ENCODE results near the gene EPB41L3. TPM values are rescaled to one million over a fixed set of nuclear protein-coding genes. Genes with fewer than 3 reads are reported as not detected.
"Not testable (repeated sequence)": the region's sequence is repeated elsewhere in the genome, so short reads cannot be mapped to it uniquely, and the experiment has no call there.

EPB41L3 gene
- total RNA-seq, 2 donors from 2014 or later, result 1.9 to 15.3 TPM

DNA sequence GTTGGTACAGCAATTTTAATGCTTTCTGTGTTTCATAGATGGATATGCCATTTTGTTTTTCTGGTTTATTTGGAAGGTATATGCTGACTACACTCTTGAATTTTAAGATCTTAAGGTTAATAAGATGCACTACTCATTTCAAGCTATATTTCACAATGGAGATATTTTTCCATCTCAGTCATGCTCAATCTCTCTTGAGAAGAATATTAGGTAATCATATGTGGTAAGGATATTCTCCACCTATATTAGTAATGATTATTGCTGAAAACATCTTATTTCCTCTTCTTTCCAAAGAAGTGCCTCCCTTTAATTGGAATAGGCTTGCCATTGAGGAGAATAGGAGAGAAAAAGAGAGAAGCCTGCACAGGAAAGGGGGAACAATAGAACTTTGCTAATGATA is 40.1 kb downstream of the EPB41L3 start:
- no peak overlapping the region for H3K4me3 Mint-ChIP-seq
- no peak overlapping the region for H3K27ac Mint-ChIP-seq
- H3K27me3 Mint-ChIP-seq, result peaks cover 27% of the 10 kb centered on the region
- H3K36me3 Mint-ChIP-seq (ENCODE audit: low read depth), result no peaks in the 10 kb centered on the region
- peaks cover 5% of the 10 kb centered on the region for H3K4me1 Mint-ChIP-seq
- H3K9me3 ChIP-seq (ENCODE audit: control insufficient read depth, low read length, poor library complexity, severe bottlenecking), result no peaks in the 10 kb centered on the region
- ATAC-seq (no peak), DNase-seq (no peak)

DNA sequence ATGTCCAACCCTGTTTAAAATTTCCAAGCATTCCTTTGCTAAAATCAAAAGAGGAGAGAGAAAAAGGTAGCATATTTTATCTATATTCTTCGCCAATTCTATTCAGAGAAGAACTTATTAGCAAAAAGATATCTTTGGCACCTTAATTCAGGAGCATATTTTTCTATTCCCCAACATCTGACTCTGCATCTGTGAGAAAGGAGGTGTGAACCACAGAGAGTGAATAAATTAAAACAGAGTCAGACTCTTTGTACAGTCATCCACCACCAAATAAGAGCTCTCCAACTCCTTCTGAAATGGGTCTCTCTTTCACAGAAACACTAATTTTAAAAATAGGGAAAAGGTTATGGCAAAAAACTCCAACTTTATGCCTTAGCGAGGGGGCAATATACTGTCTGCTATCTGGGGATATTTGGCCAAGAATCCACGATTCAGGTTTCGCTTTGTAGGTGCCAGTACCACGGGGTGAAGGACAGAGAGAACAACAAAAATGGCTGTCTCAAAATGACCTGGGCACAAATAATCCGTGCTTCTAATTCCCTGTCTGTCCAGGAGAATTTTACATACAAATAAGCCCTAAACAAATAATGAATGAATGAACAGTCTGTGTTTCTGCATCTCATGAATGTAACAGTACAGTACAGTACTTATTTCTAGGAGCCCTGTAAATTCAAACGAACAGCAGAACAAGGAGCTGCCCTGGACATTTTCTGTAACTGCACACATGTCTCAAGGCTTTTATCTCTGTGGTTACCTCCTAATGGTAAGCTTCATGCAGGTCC is 43.4 kb downstream of the EPB41L3 start:
- ATAC-seq (no peak), DNase-seq (no peak)
- no peaks in the 10 kb centered on the region for H3K9me3 ChIP-seq (ENCODE audit: control insufficient read depth, low read length, poor library complexity, severe bottlenecking)
- no peak overlapping the region for H3K4me3 Mint-ChIP-seq
- peaks cover 5% of the 10 kb centered on the region for H3K4me1 Mint-ChIP-seq
- H3K36me3 Mint-ChIP-seq (ENCODE audit: low read depth), result no peaks in the 10 kb centered on the region
- H3K27ac Mint-ChIP-seq, result no peak overlapping the region
- peaks cover 27% of the 10 kb centered on the region for H3K27me3 Mint-ChIP-seq

DNA sequence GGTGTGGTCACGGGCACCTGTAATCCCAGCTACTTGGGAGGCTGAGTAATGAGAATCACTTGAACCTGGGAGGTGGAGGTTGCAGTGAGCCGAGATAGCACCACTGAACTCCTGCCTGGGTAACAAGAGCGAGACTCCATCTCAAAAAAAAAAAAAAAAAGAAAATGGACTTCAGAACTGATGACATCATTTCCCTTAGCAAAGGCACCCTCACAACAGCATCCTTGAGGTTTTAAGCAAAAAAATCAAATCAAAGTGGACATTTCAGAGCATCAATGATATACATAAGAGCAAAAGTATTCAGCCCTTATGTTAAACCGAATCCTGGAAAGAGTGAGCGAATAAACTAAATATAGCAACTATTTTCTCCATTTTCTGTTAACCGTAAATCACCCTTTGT is 45.3 kb downstream of the EPB41L3 start:
- peaks cover 27% of the 10 kb centered on the region for H3K27me3 Mint-ChIP-seq
- no peaks in the 10 kb centered on the region for H3K9me3 ChIP-seq (ENCODE audit: control insufficient read depth, low read length, poor library complexity, severe bottlenecking)
- no peak for DNase-seq
- no peak overlapping the region for H3K4me3 Mint-ChIP-seq
- no peak overlapping the region for H3K27ac Mint-ChIP-seq
- no peaks in the 10 kb centered on the region for H3K4me1 Mint-ChIP-seq
- H3K36me3 Mint-ChIP-seq (ENCODE audit: low read depth), result peaks cover 3% of the 10 kb centered on the region
- ATAC-seq, result no peak

DNA sequence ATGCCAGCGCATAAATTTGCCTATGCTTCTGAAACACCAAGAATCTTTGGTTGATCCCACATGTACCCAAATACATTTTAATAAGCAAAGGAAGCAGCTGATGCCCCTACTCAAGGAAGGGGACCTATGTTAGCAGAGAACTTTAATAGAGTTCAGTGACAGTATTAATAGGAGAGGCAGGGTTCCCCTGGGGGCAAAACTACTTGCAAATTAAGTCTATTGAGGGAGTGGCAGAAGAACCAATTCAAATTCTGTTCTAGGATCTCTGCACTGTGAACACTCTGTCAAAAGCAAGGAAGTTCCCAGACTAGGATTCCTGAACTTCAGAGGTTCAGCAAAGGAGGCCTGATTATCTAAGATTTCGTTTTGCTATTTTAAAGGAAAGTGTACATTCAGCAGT is 47.5 kb downstream of the EPB41L3 start:
- Mint-ChIP-seq H3K4me1 (no peaks in the 10 kb centered on the region), H3K27ac (no peak overlapping the region), H3K4me3 (no peak overlapping the region), H3K36me3 (ENCODE audit: low read depth) (peaks cover 3% of the 10 kb centered on the region), H3K27me3 (peaks cover 30% of the 10 kb centered on the region)
- H3K9me3 ChIP-seq (ENCODE audit: control insufficient read depth, low read length, poor library complexity, severe bottlenecking), result no peaks in the 10 kb centered on the region
- no peak for ATAC-seq
- no peak for DNase-seq

DNA sequence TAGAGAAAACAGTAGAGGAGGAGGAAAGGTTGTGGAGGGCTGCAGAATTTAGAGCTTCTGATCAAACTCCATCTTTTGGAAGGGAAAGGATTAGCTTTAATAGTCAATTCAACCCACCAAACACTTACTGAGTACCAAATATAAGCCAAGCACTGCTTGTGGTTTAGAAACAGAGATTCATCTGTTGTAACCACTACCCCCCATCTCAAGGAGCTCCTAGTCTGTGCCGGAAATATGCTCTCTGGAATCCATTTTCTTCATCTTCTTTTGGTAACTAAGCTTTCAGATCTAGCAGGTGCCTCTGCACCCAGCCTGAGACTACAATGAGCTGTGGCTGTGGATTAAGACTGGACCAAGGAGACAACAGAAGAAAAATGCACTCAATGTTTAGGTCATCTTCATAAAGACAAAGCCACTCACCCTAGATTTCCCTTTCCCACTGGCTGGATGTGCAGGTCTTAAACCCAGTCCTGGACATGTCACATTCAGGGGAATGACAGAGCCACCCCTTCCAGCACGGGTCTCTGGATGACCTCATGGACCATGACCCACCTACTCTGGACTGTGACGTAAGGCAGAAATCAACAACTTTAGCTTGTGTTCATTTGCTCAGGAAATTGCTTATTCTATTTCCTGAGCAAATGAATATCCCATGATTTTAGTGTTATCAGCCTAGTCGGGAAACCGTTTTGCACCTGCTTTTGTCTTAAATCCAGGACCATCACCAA is 52.9 kb downstream of the EPB41L3 start:
- H3K4me1 Mint-ChIP-seq, result no peaks in the 10 kb centered on the region
- ATAC-seq, result no peak

DNA sequence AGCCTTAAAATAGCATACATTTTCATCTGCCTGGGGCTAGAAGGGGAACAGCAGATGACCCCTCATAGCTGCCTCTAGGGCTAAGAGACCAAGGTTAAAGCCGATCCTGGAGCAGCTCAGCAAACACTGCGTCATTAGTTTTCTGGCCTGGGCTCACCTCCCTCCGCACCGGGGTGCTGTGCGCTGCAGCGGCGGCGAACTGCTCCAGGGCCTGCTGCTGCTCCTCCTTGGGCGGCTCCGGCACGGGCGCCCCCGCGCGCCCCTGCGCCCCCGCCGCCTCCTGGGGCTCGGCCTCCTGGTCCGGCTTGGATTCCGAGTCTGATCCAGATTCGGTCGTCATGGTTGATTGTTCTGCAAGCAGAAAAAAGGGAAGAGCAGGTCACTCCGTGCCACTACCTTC is 55.0 kb downstream of the EPB41L3 start:
- ATAC-seq (no peak), DNase-seq (no peak)
- peaks cover 16% of the 10 kb centered on the region for H3K27me3 Mint-ChIP-seq
- no peak overlapping the region for H3K4me3 Mint-ChIP-seq
- H3K27ac Mint-ChIP-seq, result no peak overlapping the region
- peaks cover 5% of the 10 kb centered on the region for H3K36me3 Mint-ChIP-seq (ENCODE audit: low read depth)
- no peaks in the 10 kb centered on the region for H3K9me3 ChIP-seq (ENCODE audit: control insufficient read depth, low read length, poor library complexity, severe bottlenecking)
- H3K4me1 Mint-ChIP-seq, result no peaks in the 10 kb centered on the region

More for the DNA sequence above, 52.9 kb downstream of the EPB41L3 start:
- H3K4me3 Mint-ChIP-seq, result no peak overlapping the region
- H3K27ac Mint-ChIP-seq, result no peak overlapping the region
- peaks cover 19% of the 10 kb centered on the region for H3K27me3 Mint-ChIP-seq
- DNase-seq, result no peak
- H3K9me3 ChIP-seq (ENCODE audit: control insufficient read depth, low read length, poor library complexity, severe bottlenecking), result no peaks in the 10 kb centered on the region
- peaks cover 3% of the 10 kb centered on the region for H3K36me3 Mint-ChIP-seq (ENCODE audit: low read depth)

DNA sequence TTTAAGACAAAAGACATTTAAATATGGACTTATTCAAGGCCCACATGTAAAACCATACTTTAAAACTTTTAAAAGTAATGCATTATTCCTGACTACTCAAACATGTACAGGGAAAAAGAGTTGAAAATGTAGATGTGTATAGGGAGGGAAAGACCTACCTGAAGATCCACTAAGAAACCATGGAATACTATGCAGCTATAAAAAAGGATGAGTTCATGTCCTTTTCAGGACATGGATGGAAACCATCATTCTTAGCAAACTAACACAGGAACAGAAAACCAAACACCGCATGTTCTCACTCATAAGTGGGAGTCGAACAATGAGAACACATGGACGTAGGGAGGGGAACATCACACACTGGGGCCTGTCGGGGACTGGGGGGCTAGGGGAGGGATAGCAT is 55.8 kb downstream of the EPB41L3 start:
- not testable (repeated sequence) for H3K4me3 Mint-ChIP-seq; H3K9me3 ChIP-seq (ENCODE audit: control insufficient read depth, low read length, poor library complexity, severe bottlenecking); H3K27ac Mint-ChIP-seq; H3K36me3 Mint-ChIP-seq (ENCODE audit: low read depth); DNase-seq; ATAC-seq; H3K4me1 Mint-ChIP-seq
- peaks cover 11% of the 10 kb centered on the region for H3K27me3 Mint-ChIP-seq

DNA sequence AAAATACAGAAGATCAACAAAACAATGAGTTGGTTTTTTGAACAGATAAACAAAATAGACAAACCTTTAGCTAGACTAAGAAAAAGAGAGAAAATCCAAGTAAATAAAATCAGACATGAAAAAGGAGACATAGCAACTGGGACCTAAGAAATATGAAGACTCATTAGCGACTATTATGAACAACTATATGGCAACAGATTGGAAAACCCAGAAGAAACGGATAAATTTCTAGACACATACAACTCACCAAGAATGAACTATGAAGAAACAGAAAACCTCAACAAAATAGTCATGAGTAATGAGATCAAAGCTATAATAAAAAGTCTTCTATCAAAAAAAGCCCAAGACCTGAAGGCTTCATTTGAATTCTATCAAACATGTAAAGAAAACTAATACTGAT is 59.3 kb downstream of the EPB41L3 start:
- Mint-ChIP-seq H3K4me3 (no peak overlapping the region), H3K27me3 (no peaks in the 10 kb centered on the region), H3K4me1 (no peaks in the 10 kb centered on the region), H3K27ac (no peak overlapping the region), H3K36me3 (ENCODE audit: low read depth) (peaks cover 6% of the 10 kb centered on the region)
- no peaks in the 10 kb centered on the region for H3K9me3 ChIP-seq (ENCODE audit: control insufficient read depth, low read length, poor library complexity, severe bottlenecking)
- DNase-seq (no peak), ATAC-seq (no peak)

DNA sequence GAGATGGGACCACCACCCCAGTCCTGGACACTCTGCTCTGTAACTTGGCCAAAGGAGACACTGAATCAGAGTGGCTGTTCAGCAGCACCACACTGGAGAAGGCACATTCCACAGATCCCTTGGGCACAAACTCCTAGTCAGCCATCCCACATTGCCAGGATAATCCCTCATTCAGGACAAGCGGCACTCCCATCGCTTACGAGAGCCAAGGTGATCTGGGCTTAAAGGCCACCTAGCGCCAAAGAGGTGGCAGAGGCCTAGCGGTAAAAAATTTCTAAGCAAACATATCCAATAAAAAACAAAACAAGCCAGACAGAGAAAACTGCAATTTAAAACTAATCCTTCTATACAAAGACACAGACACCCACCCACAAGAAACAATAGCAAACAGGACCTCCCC is 62.2 kb downstream of the EPB41L3 start:
- H3K4me1 Mint-ChIP-seq, result no peaks in the 10 kb centered on the region
- H3K9me3 ChIP-seq (ENCODE audit: control insufficient read depth, low read length, poor library complexity, severe bottlenecking), result no peaks in the 10 kb centered on the region
- H3K36me3 Mint-ChIP-seq (ENCODE audit: low read depth), result peaks cover 6% of the 10 kb centered on the region
- H3K27ac Mint-ChIP-seq, result no peak overlapping the region
- DNase-seq (no peak), ATAC-seq (no peak)
- H3K4me3 Mint-ChIP-seq, result no peak overlapping the region
- peaks cover 6% of the 10 kb centered on the region for H3K27me3 Mint-ChIP-seq

DNA sequence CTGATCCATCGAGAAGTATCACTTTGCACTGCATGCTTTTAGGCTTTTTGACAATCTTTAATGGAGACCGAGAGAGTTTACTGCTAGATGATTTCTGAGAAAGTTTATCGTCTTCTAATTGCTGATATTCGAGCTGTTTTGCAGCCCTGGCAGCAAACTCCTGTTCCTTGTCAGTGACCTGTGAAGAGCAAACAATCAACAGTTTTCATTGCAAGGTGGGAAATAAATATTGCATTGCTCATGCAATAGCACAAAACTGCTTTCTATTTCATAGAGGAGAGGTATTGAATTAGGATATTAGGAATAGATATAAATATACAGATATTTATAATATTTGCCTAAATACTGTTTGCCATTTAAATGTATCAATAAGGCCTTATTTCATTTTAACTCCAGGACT is 65.5 kb downstream of the EPB41L3 start:
- H3K36me3 Mint-ChIP-seq (ENCODE audit: low read depth), result peaks cover 4% of the 10 kb centered on the region
- no peak overlapping the region for H3K27ac Mint-ChIP-seq
- no peak overlapping the region for H3K4me3 Mint-ChIP-seq
- DNase-seq (no peak), ATAC-seq (no peak)
- no peaks in the 10 kb centered on the region for H3K4me1 Mint-ChIP-seq
- no peaks in the 10 kb centered on the region for H3K9me3 ChIP-seq (ENCODE audit: control insufficient read depth, low read length, poor library complexity, severe bottlenecking)
- peaks cover 29% of the 10 kb centered on the region for H3K27me3 Mint-ChIP-seq

DNA sequence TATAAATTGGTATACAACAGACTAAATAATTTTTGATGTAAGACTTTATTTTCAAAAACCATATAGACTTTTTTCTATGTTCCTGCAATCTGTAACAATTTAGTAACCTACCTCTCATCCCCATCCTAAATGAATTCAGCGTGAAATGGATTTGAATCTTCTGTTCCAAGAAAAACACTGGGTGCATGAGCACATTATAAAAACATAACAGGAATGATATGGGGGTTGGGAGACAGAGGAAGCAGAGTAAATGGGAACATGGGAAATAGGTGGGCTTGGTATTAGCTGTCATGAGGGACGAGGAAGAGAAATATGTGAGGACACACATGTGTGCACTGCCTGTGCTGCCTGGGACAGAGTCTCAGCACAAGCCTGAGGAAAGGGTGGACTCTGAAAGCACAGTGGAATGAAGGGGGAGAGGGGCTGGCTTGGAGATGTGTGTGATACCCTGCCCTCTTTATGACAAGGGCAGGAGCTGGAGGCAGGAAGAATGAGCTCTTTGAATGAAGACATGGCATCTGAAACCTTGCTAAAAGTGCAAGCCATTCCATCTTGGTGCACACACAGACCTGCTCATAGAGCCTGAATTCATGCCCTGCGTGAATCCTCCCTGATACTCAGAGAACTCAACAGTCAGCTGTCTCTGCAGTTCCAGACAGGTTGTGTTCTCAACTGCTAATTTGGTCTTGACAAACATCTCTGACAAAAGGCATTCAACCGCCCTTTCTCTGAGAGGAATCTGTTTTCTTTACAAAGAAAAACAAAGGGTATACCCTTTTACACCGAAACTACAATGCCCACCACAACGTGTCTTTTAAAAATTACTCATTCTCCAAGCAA is 66.6 kb downstream of the EPB41L3 start:
- Mint-ChIP-seq H3K4me1 (no peaks in the 10 kb centered on the region), H3K27ac (no peak overlapping the region), H3K4me3 (no peak overlapping the region), H3K36me3 (ENCODE audit: low read depth) (peaks cover 2% of the 10 kb centered on the region), H3K27me3 (peaks cover 29% of the 10 kb centered on the region)
- ATAC-seq (no peak), DNase-seq (no peak)
- no peaks in the 10 kb centered on the region for H3K9me3 ChIP-seq (ENCODE audit: control insufficient read depth, low read length, poor library complexity, severe bottlenecking)

DNA sequence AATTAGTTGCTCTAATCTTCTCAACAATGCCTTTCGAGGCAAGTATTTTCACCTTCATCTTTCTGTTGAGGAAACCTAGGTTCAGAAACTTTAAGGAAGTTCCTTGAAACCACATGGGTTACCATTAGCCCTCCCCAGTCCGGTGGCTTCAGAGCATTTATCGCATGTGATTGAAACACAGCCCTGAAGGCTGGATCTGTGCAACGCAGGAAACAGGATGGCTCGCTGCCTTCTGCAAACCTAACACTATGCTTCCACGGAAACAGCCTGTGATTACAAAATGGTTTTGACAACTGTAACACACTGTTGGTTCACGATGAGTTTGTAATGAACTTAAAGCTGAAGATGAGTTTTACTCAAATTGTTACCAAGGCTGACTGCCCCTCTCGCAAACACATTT is 68.5 kb downstream of the EPB41L3 start:
- DNase-seq (no peak), ATAC-seq (no peak)
- Mint-ChIP-seq H3K36me3 (ENCODE audit: low read depth) (no peaks in the 10 kb centered on the region), H3K4me3 (no peak overlapping the region), H3K27me3 (peaks cover 29% of the 10 kb centered on the region), H3K27ac (no peak overlapping the region), H3K4me1 (no peaks in the 10 kb centered on the region)
- no peaks in the 10 kb centered on the region for H3K9me3 ChIP-seq (ENCODE audit: control insufficient read depth, low read length, poor library complexity, severe bottlenecking)

DNA sequence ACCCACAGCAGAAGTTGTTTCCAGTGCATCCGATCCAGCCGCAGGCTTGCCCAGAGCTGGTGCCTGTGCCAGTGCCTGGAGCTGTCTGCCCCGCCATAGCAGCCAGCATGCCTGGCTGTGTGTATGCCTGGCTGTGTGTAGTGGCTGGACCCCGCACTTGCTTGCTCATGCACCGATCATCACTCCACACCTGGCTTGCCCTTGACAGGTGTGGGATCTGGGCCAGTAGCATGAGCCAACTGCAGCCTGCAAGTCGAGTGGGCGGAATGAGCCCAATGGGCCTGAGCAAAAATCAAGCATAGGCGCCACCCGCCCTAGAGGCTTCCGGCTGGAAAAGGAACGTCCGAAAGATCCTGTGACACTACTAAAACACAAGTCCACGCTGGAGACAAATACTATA is 74.5 kb downstream of the EPB41L3 start:
- peaks cover 30% of the 10 kb centered on the region for H3K27me3 Mint-ChIP-seq
- no peak for DNase-seq
- H3K9me3 ChIP-seq (ENCODE audit: control insufficient read depth, low read length, poor library complexity, severe bottlenecking), result no peaks in the 10 kb centered on the region
- H3K4me1 Mint-ChIP-seq, result no peaks in the 10 kb centered on the region
- H3K27ac Mint-ChIP-seq, result no peak overlapping the region
- no peak overlapping the region for H3K4me3 Mint-ChIP-seq
- no peak for ATAC-seq
- H3K36me3 Mint-ChIP-seq (ENCODE audit: low read depth), result no peaks in the 10 kb centered on the region

Data from T-helper 17 cell (primary cell).